ENCODE measurements around the gene TBC1D22A.
"Not testable (repeated sequence)": the region's sequence is repeated elsewhere in the genome, so short reads cannot be mapped to it uniquely, and the experiment has no call there.

The TBC1D22A gene

GRCh38 chr22:46972901-46973831 lies 210.7 kb downstream of the TBC1D22A start:
- DNase-seq (ENCODE audit: low read depth), result no peak

DNA sequence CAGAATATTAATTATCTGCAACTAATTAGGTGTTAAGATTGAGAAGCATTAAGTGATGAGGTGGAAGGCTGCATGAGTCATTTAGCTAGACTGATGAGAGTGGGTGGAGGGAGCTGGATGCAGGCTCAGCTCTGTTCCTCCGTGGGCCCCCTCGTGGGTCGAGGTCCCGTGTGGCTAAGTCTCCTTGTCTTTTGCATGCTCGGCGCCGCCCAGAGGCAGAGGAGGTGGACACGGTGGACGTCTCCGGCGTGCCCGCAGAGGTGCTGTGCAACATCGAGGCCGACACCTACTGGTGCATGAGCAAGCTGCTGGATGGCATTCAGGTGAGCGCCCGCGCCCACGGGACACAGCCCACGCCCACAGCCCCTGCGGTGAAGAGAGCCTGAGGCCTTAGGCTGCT lies 211.6 kb downstream of the TBC1D22A start:
- no peak for DNase-seq (ENCODE audit: low read depth)

DNA sequence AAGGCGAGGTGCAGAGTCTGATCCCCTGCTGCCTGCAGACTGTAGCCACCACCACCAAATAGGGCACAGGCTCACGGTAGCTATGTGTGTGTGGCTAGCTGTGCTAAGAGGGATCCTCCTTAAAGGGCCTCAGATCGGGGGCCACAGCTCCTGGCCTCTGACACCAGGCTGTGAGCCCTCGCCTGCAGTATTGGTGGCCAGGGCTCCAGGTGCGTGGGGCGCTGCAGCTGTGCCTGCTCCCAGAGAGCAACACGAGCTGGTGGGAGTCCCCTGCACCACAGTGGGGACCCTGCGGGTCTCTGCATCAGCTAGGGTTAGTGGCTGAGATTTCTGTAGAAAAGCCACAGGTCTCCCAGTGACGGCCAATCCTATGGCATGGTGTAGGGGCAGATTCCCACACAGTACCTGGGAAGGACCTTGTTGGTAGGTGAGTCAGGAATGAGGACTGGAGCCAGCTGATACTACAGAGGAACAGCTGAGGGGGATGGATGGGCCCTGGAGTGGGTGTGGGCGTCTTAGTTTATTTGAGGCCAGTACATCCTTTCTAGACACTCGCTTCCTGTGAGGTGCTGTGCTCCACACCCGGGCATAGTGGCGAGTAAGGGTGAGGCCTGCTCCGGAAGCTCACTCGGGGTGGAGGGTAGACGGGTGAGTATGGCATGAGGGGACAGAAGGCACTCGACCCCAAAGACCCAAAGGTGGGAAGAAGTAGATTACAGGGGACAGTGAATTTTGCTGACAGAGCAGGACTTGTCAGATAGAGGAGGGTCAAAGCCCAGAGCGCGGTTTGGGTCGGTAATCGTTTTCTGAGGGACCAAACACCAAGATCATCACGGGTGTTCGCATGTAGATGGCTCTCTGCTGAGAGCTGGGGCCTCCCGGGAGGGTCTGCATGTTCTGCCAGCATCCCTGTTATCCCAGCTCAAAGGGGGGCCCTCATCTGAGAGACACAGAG lies 212.5 kb downstream of the TBC1D22A start:
- DNase-seq (ENCODE audit: low read depth), result no peak

GRCh38 chr22:46976143-46976542 lies 213.7 kb downstream of the TBC1D22A start:
- no peak for DNase-seq (ENCODE audit: low read depth)

- no peak for DNase-seq (ENCODE audit: low read depth)
These were observed 214.1 kb downstream of the TBC1D22A start for GRCh38 chr22:46976598-46976997.

DNA sequence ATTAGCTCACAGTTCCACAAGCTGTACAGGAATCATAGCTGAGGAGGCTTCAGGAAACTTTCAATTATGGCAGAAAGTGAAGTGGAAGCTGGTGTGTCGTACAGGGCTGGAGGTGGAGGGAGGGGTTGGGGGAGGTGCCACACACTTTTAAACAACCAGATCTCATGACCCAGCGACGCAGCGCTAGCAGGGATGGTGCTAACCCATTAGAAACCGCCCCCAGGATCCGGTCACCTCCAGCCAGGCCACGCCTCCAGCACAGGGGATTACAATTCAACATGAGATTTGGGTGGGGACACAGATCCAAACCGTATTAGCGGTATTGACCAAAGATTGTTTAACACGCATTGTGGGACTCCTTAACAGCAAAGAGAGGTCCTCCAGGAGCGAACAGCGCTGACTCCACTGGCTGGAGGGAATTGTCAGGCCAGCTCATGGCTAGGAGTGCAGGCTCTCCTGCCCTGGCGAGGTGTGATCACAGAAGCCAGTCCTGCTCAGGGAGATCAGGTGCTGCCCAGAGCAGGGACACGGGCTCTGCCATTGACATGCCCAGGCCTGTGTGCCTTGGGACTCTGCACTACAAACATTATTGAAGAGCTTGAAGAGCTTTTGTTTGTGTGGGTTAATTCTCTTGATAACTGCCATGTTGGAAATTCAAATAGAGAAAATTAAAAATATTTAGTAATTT lies 215.3 kb downstream of the TBC1D22A start:
- no peak for DNase-seq (ENCODE audit: low read depth)

DNA sequence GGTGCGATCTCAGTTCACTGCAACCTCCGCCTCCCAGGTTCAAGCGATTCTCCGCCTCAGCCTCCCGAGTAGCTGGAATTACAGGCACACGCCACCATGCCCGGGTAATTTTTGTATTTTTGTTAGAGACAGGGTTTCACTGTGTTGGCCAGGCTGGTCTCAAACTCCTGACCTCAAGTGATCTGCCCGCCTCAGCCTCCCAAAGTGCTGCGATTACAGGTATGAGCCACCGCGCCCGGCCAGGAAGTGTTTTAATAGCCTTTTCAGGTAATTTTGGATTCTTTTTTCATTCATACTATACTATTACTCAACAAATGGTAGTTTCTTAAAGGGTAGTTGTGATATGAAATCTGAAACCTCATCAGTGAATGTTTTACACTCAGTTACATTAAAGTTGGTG lies 216.2 kb downstream of the TBC1D22A start:
- DNase-seq (ENCODE audit: low read depth), result not testable (repeated sequence)

- DNase-seq (ENCODE audit: low read depth), result no peak
These were observed 217.1 kb downstream of the TBC1D22A start for GRCh38 chr22:46979506-46979905.

GRCh38 chr22:46980392-46980791 lies 217.9 kb downstream of the TBC1D22A start:
- no peak for DNase-seq (ENCODE audit: low read depth)

GRCh38 chr22:46982635-46983034 lies 220.2 kb downstream of the TBC1D22A start:
- no peak for DNase-seq (ENCODE audit: low read depth)

DNA sequence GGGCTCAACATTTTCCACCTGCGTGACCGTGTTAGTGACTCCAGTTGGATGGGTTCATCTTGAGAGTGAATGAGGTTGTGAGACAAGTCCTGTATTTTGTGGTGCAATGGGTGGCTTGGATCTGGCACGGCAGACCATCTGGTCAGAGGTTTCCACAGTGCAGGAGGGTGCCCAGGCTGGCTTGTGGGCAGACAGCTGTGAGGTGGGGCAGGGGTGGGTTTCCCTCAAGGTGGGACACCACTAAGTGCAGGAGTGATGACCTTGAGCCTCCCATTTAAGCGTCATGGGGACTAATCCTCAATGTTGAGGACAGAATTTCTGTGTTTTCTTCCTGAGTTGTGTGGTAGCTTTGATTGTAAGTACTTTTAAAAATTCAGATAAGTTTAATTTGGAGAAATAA lies 220.6 kb downstream of the TBC1D22A start:
- DNase-seq (ENCODE audit: low read depth), result no peak

- no peak for DNase-seq (ENCODE audit: low read depth)
These were observed 222.5 kb downstream of the TBC1D22A start for GRCh38 chr22:46984751-46985506.

DNA sequence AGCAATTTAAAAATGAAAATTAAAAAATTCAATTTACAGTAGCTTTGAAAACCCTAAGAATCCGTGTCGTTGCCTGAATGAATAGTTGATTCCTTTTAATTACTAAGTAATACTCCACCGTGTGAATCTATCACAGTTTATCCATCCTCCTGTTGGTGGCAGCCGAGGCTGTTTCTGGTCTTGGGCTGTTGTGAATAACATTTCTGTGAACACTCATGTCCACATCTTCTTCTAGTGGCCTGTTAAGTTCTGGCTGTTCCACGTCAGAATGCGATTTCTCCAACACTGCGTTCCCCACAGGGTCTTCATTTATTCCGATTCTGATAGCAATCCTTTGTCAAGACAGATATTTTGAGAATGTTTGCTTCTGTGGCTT lies 223.0 kb downstream of the TBC1D22A start:
- no peak for DNase-seq (ENCODE audit: low read depth)

- no peak for DNase-seq (ENCODE audit: low read depth)
These were observed 224.3 kb downstream of the TBC1D22A start for GRCh38 chr22:46986788-46987187.

DNA sequence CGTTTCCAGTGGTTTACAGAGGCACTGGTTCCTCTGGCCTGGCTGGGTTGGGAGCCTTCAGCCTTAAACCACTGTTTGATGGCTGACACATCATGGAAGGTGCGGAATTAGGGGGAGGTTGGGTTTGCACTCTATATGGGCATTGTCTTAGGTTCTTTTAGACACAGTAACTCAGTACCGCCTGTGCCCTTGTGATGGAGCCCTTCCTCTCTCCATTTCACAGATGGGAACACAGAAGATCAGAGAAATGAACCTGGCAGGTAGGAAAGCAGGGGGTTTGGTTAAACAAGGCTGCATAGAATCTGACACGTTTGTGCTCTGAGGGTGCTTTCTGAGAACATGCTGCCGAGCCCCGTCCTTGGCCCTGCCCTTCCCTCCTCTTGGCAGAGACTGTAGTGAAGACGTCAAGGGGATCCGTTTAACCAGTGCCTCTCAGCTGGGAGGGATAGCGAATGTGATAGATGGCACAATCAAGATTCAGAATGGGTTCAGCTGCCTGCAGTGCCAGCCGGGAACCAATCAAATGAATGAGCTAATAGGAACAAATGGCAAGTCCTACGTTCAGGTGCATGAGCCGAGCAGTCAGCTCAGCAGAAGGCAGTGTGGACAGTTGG lies 228.6 kb downstream of the TBC1D22A start:
- no peak for DNase-seq (ENCODE audit: low read depth)

- no peak for DNase-seq (ENCODE audit: low read depth)
These were observed 229.2 kb downstream of the TBC1D22A start for GRCh38 chr22:46991666-46992065.

DNA sequence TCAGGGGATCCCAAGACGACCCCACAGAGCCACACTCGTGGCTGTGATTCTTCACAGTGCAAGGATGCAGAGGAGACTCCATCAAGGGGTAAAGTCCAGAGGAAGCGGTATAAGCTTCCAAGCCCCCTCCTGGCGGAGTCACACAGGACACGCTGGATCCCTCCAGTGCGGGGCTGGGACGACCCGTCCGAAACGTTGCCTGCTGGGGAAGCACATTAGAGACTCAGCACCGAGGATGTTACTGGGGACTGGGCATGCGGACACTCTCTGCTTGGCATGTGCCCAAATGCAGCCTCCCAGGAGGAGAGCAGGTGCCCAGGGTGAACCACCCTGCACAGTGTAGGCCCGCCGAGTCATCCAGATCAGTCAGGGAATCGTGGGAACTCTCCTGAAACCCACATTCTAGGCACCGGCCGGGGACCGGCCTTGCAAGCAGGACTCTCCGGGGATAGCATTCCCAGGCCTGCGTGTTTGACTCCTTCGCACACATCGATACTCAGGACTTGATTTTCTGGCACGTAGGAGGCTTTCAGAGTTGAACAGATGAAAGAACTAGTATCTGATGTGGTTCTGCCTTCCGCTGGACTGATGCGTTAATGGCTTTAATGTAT lies 229.8 kb downstream of the TBC1D22A start:
- DNase-seq (ENCODE audit: low read depth), result no peak

GRCh38 chr22:46993633-46994032 lies 231.2 kb downstream of the TBC1D22A start:
- no peak for DNase-seq (ENCODE audit: low read depth)

GRCh38 chr22:46994265-46994664 lies 231.8 kb downstream of the TBC1D22A start:
- DNase-seq (ENCODE audit: low read depth), result no peak

- DNase-seq (ENCODE audit: low read depth), result no peak
These were observed 232.5 kb downstream of the TBC1D22A start for GRCh38 chr22:46994983-46995382.

Data from activated T-cell treated with anti-CD3 and anti-CD28 coated beads for 1 hour (primary cell).